ENCODE data around the gene ADCY5.

Gene ADCY5

DNA sequence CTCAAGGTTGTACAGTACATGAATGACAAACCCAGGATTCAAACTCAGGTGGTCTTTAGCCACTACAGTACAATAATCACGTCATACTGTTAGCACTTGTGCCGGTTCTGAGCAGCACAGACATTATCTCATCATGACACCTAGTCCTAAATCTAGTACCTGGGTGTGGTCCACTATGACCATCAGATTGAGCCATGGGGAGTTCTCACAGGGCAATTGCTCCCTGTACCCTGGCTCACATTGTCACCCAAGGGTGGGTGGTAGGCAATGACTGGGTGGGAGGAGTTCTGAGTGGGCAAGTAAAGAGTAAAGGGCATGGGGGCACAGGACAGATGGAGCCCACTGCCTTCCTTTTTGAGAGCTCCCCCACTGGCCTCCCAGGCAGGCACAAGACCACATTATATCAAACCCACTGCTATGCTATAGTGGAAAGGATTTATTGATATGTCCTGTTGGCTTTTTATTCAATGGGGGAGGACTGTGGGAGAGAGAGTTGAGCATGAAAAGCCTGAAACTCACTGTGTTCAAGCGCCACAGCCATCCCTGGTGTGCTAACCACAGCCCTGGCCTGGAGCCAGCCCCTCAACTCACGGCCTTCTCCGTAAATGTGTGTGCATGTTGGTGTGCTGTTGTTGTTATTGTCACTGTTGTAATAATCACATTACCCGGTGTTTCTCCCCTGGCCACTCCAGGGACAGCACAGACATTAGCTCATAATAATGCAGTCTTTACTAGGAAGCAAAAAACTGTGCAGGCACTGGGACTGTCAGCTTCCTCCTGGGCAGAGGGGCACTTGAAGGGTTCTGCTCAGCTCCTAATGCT lies 27.3 kb downstream of the ADCY5 start:
- Histone ChIP-seq H3K4me3 (ENCODE audit: severe bottlenecking) (no peak overlapping the region), H3K27ac (ENCODE audit: poor library complexity, severe bottlenecking) (no peak overlapping the region), H3K9me3 (ENCODE audit: severe bottlenecking) (no peaks in the 10 kb centered on the region), H3K36me3 (ENCODE audit: low read depth) (no peaks in the 10 kb centered on the region), H3K4me1 (ENCODE audit: insufficient read depth, poor library complexity, severe bottlenecking) (no peaks in the 10 kb centered on the region), H3K27me3 (ENCODE audit: insufficient read depth, poor library complexity, severe bottlenecking) (no peaks in the 10 kb centered on the region)
- DNase-seq (ENCODE audit: low spot score) (no peak), ATAC-seq (ENCODE audit: low read depth) (no peak)
- TF ChIP-seq CTCF (IDR thresholded peaks at IDR 0.05; ENCODE audit: poor library complexity, severe bottlenecking) = no peak

GRCh38 chr3:123420416-123420968 lies 28.4 kb downstream of the ADCY5 start:
- Histone ChIP-seq H3K27ac (ENCODE audit: poor library complexity, severe bottlenecking) (no peak overlapping the region), H3K4me3 (ENCODE audit: severe bottlenecking) (no peak overlapping the region), H3K9me3 (ENCODE audit: severe bottlenecking) (no peaks in the 10 kb centered on the region), H3K4me1 (ENCODE audit: insufficient read depth, poor library complexity, severe bottlenecking) (no peaks in the 10 kb centered on the region), H3K27me3 (ENCODE audit: insufficient read depth, poor library complexity, severe bottlenecking) (no peaks in the 10 kb centered on the region), H3K36me3 (ENCODE audit: low read depth) (no peaks in the 10 kb centered on the region)
- no peak for TF ChIP-seq CTCF (IDR thresholded peaks at IDR 0.05; ENCODE audit: poor library complexity, severe bottlenecking)
- DNase-seq (ENCODE audit: low spot score) (no peak), ATAC-seq (ENCODE audit: low read depth) (no peak)

- H3K4me3 ChIP-seq (ENCODE audit: severe bottlenecking) = no peak overlapping the region
- no peak for TF ChIP-seq CTCF (IDR thresholded peaks at IDR 0.05; ENCODE audit: poor library complexity, severe bottlenecking)
- H3K36me3 ChIP-seq (ENCODE audit: low read depth) = no peaks in the 10 kb centered on the region
- no peak for DNase-seq (ENCODE audit: low spot score)
- no peaks in the 10 kb centered on the region for H3K9me3 ChIP-seq (ENCODE audit: severe bottlenecking)
- ATAC-seq (ENCODE audit: low read depth) = no peak
- H3K27ac ChIP-seq (ENCODE audit: poor library complexity, severe bottlenecking) = no peak overlapping the region
- no peaks in the 10 kb centered on the region for H3K4me1 ChIP-seq (ENCODE audit: insufficient read depth, poor library complexity, severe bottlenecking)
- H3K27me3 ChIP-seq (ENCODE audit: insufficient read depth, poor library complexity, severe bottlenecking) = no peaks in the 10 kb centered on the region
These were observed 29.0 kb downstream of the ADCY5 start for GRCh38 chr3:123419850-123420297.

DNA sequence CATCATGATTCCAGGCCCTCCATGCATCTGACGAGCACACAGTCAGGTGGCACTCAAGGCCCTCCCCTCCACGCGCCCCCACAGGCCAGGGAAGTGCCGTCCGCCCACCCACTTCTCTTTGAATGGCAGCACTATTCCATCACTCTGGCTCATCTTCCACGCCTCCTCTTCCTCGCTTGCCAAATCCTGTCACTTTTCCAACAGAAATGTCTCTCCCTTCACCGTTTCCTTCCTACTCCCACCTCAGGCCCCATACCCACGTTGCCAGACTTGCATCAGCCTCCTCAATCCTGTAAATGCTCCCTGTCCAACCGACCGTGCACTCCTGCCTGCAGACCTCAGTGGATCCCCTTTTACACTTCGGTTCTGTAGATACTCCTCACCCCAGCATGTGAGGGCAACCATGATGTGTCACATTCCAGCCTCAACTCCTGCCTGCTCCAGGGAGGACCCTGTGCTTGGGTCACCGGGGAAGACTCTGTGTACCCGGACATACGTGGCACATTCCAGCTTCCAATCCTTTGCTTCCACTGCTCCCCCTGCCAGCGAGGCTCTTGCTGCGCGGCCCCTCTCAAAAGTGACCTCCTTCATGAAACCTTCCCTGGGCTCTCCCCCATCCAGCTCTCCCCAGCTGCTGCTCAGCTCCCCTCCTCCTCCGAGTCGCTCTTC lies 29.6 kb downstream of the ADCY5 start:
- DNase-seq (ENCODE audit: low spot score) (no peak), ATAC-seq (ENCODE audit: low read depth) (no peak)
- TF ChIP-seq CTCF (IDR thresholded peaks at IDR 0.05; ENCODE audit: poor library complexity, severe bottlenecking) = no peak
- Histone ChIP-seq H3K27me3 (ENCODE audit: insufficient read depth, poor library complexity, severe bottlenecking) (no peaks in the 10 kb centered on the region), H3K9me3 (ENCODE audit: severe bottlenecking) (no peaks in the 10 kb centered on the region), H3K27ac (ENCODE audit: poor library complexity, severe bottlenecking) (no peak overlapping the region), H3K4me3 (ENCODE audit: severe bottlenecking) (no peak overlapping the region), H3K36me3 (ENCODE audit: low read depth) (no peaks in the 10 kb centered on the region), H3K4me1 (ENCODE audit: insufficient read depth, poor library complexity, severe bottlenecking) (no peaks in the 10 kb centered on the region)
